T-cell (primary cell): ENCODE data around the gene ANXA6. TPM values are rescaled to one million over a fixed set of nuclear protein-coding genes. Genes with fewer than 3 reads are reported as not detected.

Source experiments
- ATAC-seq, 4 experiments: fragments of 200-7000 bp in 3 of 4; fragments of 150-1000 bp in 1 of 4; cut with Tn5 transposase; replicated peaks in 1 of 4; 1 replicate in 3 of 4; 2 replicates in 1 of 4; pipeline ENCODE4 v1.10.0; 2021; ENCODE audit warnings: moderate library complexity in 3 of 4, mild to moderate bottlenecking in 2 of 4, moderate number of reproducible peaks in 1 of 4
- CTCF ChIA-PET, 2 donors: fragments of 300-600 bp; sonication (Branson Sonifier 250); formaldehyde crosslinking; loops; one replicate each; lab custom pipeline; 2022; ENCODE audit warnings: antibody characterized with exemption in 2 of 2; lab: Charles Lee
- POLR2A ChIA-PET, 2 donors: fragments of 300-600 bp; sonication (Branson Sonifier 250); formaldehyde crosslinking; loops; one replicate each; lab custom pipeline; 2022; ENCODE audit warnings: antibody characterized with exemption in 2 of 2; lab: Charles Lee
- DNase-seq, 35 experiments: peaks; one replicate each; pipeline versions ENCODE4 v3.0.0 to v3.0.0-alpha.2; 2013 to 2023
- H3K27ac ChIP-seq: one replicate; pipeline ENCODE4 v1.5.1; 2013; ENCODE audit warnings: low read length
- H3K27me3 ChIP-seq, 2 experiments: replicated peaks in 1 of 2; 1 replicate in 1 of 2; 2 replicates in 1 of 2; pipeline versions ENCODE4 v1.6.1 to v1.7.0; 2013; ENCODE audit warnings: low read length in 1 of 2, mixed read lengths in 1 of 2; ENCODE audit not compliant: control insufficient read depth in 2 of 2, insufficient read depth in 2 of 2; ENCODE audit errors: extremely low read depth in 1 of 2
- H3K36me3 ChIP-seq, 2 donors: 1 replicate in 1 of 2; 2 replicates in 1 of 2; pipeline versions ENCODE4 v1.6.1 to v1.7.0; 2013; ENCODE audit warnings: low read length in 1 of 2; ENCODE audit not compliant: control insufficient read depth in 2 of 2, insufficient read depth in 1 of 2; ENCODE audit errors: extremely low read depth in 1 of 2
- H3K4me1 ChIP-seq, 2 experiments: 1 replicate in 1 of 2; 2 replicates in 1 of 2; pipeline versions ENCODE4 v1.6.1 to v1.7.0; 2013; ENCODE audit warnings: low read length in 2 of 2, mixed read lengths in 1 of 2; ENCODE audit not compliant: insufficient read depth in 2 of 2, control insufficient read depth in 1 of 2; ENCODE audit errors: extremely low read depth in 1 of 2
- H3K4me3 ChIP-seq, 2 donors: 1 replicate in 1 of 2; 2 replicates in 1 of 2; pipeline versions ENCODE4 v1.5.1 to v1.7.0; 2013; ENCODE audit warnings: mild to moderate bottlenecking in 2 of 2, low read length in 1 of 2, moderate library complexity in 1 of 2; ENCODE audit not compliant: control insufficient read depth in 1 of 2; ENCODE audit errors: extremely low read depth in 1 of 2
- H3K9me3 ChIP-seq: 2 replicates; pipeline ENCODE4 v1.7.0; 2013
- H3K27ac Mint-ChIP-seq, 2 donors: one replicate each; pipeline ENCODE4 v1.8.0; 2020 to 2021; ENCODE audit warnings: mild to moderate bottlenecking in 2 of 2, mixed read lengths in 2 of 2
- H3K27me3 Mint-ChIP-seq, 2 donors: one replicate each; pipeline ENCODE4 v1.8.0; 2021 to 2022; ENCODE audit warnings: mixed read lengths in 2 of 2
- H3K36me3 Mint-ChIP-seq: one replicate; pipeline ENCODE4 v1.8.0; 2021; ENCODE audit warnings: mixed read lengths
- H3K4me1 Mint-ChIP-seq, 3 donors: one replicate each; pipeline ENCODE4 v1.8.0; 2020 to 2022; ENCODE audit warnings: mixed read lengths in 3 of 3, mild to moderate bottlenecking in 1 of 3
- H3K4me3 Mint-ChIP-seq, 3 donors: one replicate each; pipeline ENCODE4 v1.8.0; 2020 to 2022; ENCODE audit warnings: mild to moderate bottlenecking in 3 of 3, mixed read lengths in 3 of 3, moderate library complexity in 3 of 3
- H3K9me3 Mint-ChIP-seq, 3 donors: one replicate each; pipeline ENCODE4 v1.8.0; 2020 to 2022; ENCODE audit warnings: mixed read lengths in 3 of 3
- WGBS: methylation state at CpG from one replicate; pipeline ENCODE4 v1.1.5; 2013; ENCODE audit warnings: missing lambda C conversion rate; ENCODE audit not compliant: insufficient coverage; 5-methylcytosine and 5-hydroxymethylcytosine counted together
- total RNA-seq, 35 experiments: library from RNA in 6 of 35; stranded (reverse) in 6 of 35; fragments of 120-200 nt in 1 of 35; gene quantifications; one replicate each; pipeline versions ENCODE4 v1.2.1 to v1.2.4 and lab custom pipeline; 2013 to 2026

Gene ANXA6
- total RNA-seq, 5 donors from 2014 or later (not counting 1 experiment from before 2014, with no cell fraction given), result 266 to 395 (median 345) TPM

DNA sequence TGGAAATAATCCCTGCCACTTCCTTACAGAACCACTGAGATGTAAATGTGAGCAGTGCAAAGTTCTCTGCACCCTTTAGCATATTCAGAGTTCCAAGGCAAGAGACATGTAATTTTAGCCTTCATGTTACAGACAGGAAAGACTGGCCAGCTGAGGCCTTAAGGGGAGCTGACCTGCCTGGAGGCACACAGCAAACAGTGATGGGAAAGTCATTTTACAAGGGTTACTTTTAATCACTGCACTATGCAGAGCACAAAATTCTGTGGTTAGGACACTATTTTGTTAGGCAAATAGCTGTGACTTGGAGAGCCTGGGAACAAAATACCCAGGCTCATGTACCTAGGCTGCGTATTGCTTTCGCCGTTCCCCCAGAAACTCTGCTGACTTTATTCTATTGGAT is 46.6 kb downstream of the ANXA6 start:
- no peak for ATAC-seq
- CTCF ChIA-PET, result interaction anchor here (1.0 to 1.6 kb wide), 3 partner anchors 15 to 59 kb away, joined by 3 to 5 read pairs (median 4); no protein-coding TSS in a partner anchor
- Histone ChIP-seq H3K9me3 (no peaks in the 10 kb centered on the region), H3K27me3 (no peaks in the 10 kb centered on the region), H3K4me1 (peaks cover 2 to 7% of the 10 kb centered on the region in 2 experiments), H3K36me3 (peaks cover 16 to 92% of the 10 kb centered on the region in 2 donors), H3K4me3 (no peak overlapping the region), H3K27ac (no peak overlapping the region)
- DNase-seq, result no peak
- WGBS, result no CpG with 5 or more reads among the region's 3 CpGs
- peaks cover 49% of the 10 kb centered on the region for H3K36me3 Mint-ChIP-seq
- H3K27me3 Mint-ChIP-seq, result no peaks in the 10 kb centered on the region
- no peak overlapping the region for H3K4me3 Mint-ChIP-seq
- H3K9me3 Mint-ChIP-seq, result no peaks in the 10 kb centered on the region
- peaks cover 6 to 11% (median 8%) of the 10 kb centered on the region in 3 donors for H3K4me1 Mint-ChIP-seq
- POLR2A ChIA-PET, result no interaction called here
- H3K27ac Mint-ChIP-seq, result peak overlapping the region in 1 of 2 donors; percentile 53

DNA sequence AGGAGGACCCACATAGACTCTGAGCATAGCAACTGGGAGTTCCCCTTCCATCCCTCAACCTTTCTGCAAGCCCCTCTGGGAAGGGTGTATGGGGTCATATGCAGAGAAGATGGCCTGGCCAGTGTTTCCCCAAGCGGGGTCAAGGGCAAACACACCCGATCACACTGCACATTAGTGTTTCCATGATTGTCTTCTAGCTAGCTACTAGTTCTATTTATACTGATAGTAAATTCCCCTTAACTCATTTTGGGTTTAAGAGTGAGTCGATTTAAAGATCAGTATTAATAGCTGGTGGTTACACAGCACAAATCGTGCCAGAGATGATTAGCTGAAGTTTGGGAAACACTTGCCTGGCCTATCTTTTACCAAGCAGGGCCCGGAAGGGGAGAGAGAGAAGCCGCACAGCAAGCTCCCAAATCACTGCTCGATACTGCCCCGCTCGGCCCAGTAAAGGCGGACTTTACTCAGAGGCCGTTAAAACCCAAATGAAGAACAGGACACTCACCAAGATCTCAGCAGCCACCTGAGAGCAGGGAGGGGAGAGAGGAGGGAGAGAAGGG is 47.4 kb downstream of the ANXA6 start:
- H3K27ac Mint-ChIP-seq, result peak overlapping the region; percentile 27 to 53
- Histone ChIP-seq H3K27ac (no peak overlapping the region), H3K9me3 (no peaks in the 10 kb centered on the region), H3K4me3 (no peak overlapping the region), H3K36me3 (peaks cover 20 to 93% of the 10 kb centered on the region in 2 donors), H3K4me1 (peaks cover 1 to 2% of the 10 kb centered on the region in 2 experiments), H3K27me3 (no peaks in the 10 kb centered on the region)
- 79% methylated on average over 3 of the region's 11 CpGs for WGBS
- POLR2A ChIA-PET, result no interaction called here
- H3K4me1 Mint-ChIP-seq, result peaks cover 3 to 6% (median 6%) of the 10 kb centered on the region in 3 donors
- CTCF ChIA-PET, result interaction anchor here (0.5 to 1.6 kb wide), 2 partner anchors 37 to 58 kb away, joined by 4 read pairs; no protein-coding TSS in a partner anchor
- H3K9me3 Mint-ChIP-seq, result no peaks in the 10 kb centered on the region
- no peak for DNase-seq
- H3K27me3 Mint-ChIP-seq, result no peaks in the 10 kb centered on the region
- H3K4me3 Mint-ChIP-seq, result no peak overlapping the region
- H3K36me3 Mint-ChIP-seq, result peaks cover 52% of the 10 kb centered on the region
- no peak for ATAC-seq

DNA sequence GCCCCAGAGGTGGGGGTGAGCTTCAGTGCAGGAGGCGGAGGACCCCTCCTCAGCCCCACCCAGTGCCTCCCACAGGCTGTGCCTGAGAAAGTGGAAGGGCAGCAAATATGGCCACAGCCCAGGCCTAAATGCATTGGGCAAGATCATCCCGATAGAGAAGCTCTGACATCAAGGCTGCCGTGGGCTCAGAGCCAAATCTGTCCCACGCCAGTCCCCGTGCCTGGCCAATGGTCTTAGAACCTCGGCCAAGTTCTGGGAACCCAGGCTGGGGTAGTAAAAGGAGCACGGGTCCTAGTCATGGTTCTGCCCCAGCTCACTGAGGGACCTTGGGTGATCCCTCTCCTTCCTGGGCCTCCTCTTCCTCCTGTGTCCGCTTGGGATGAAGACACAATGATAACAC is 49.0 kb downstream of the ANXA6 start:
- Mint-ChIP-seq H3K36me3 (peaks cover 59% of the 10 kb centered on the region), H3K4me3 (no peak overlapping the region), H3K4me1 (peaks cover 0 to under 1% (median 0%) of the 10 kb centered on the region in 3 donors), H3K27ac (peak overlapping the region; percentile 3 to 57), H3K9me3 (no peaks in the 10 kb centered on the region), H3K27me3 (no peaks in the 10 kb centered on the region)
- DNase-seq, result no peak
- no peak for ATAC-seq
- WGBS, result 100% methylated on average over 5 of the region's 8 CpGs
- ChIA-PET CTCF (interaction anchor here in 1 of 2 donors (1.0 kb wide), 1 partner anchor 60 kb away, joined by 3 read pairs; no protein-coding TSS in a partner anchor), POLR2A (no interaction called here)
- Histone ChIP-seq H3K4me1 (no peaks in the 10 kb centered on the region), H3K9me3 (no peaks in the 10 kb centered on the region), H3K27me3 (no peaks in the 10 kb centered on the region), H3K36me3 (peaks cover 20 to 100% of the 10 kb centered on the region in 2 donors), H3K27ac (no peak overlapping the region), H3K4me3 (no peak overlapping the region)

DNA sequence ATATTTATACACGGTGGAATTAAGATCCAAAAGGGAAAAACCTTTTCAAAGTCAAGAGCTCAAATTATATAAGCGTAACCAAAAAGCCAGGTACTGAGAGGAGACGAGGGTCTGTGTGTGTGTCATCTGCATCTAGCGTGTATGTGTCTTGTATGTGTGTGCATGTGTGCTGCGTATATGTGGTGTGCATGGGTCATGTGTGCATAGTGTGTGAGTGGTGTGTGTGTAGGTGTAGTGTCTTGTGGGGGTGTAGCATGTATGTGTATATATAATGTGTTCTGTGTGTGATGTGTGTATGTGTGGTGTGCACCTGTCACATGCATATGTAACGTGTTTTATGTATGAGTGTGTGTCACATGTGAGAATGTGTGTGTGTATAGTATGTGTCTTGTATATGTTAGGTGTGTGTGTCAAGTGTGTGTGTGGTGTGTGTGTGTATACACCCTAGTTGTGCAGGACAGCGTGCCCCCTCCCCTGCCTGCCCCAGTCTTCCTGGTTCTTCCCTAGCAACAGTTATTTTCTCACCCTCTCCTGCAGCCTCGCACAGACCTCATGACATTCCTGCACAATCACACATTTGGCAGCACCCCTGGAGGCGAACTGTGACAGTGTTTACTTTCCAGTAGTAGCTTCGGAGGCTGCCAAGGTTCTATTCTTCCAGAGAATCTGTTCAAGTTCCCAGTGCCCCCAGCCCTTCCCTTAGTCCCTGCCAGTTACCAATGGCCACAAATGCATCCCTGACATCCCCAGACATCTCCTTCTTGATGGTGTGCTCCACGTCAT is 49.6 kb downstream of the ANXA6 start:
- Histone ChIP-seq H3K4me1 (no peaks in the 10 kb centered on the region), H3K27me3 (no peaks in the 10 kb centered on the region), H3K27ac (no peak overlapping the region), H3K4me3 (no peak overlapping the region), H3K36me3 (peaks cover 20 to 100% of the 10 kb centered on the region in 2 donors), H3K9me3 (no peaks in the 10 kb centered on the region)
- Mint-ChIP-seq H3K36me3 (peaks cover 61% of the 10 kb centered on the region), H3K27ac (peak overlapping the region in 1 of 2 donors; percentile 3), H3K27me3 (no peaks in the 10 kb centered on the region), H3K9me3 (no peaks in the 10 kb centered on the region), H3K4me1 (no peaks in the 10 kb centered on the region), H3K4me3 (no peak overlapping the region)
- DNase-seq, result no peak
- ChIA-PET POLR2A (no interaction called here), CTCF (interaction anchor here in 1 of 2 donors (1.0 kb wide), 1 partner anchor 59 kb away, joined by 3 read pairs; no protein-coding TSS in a partner anchor)
- WGBS, result 98% methylated on average over 8 of the region's 11 CpGs
- ATAC-seq, result no peak

DNA sequence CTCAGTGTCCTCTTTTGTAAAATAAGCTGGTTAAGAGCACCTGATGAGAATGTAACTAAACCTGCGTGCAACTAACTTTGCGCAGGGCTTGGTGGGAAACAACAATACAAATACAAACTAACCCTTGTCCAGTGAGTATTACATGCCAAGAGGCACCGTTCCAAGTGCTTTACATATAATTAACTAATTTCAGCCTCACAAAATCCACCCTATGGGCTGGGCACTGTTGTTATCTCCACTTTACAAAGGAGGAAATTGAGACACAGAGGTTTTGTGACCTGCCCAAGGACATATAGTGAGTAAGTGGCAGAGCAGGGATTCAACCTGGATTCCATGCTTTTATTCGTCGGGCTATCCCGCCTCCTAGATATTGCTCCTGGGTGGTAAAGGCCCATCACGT is 50.5 kb downstream of the ANXA6 start:
- H3K36me3 ChIP-seq, result peaks cover 20 to 100% of the 10 kb centered on the region in 2 donors
- no peak overlapping the region for H3K27ac ChIP-seq
- no peaks in the 10 kb centered on the region for H3K27me3 Mint-ChIP-seq
- no peaks in the 10 kb centered on the region for H3K9me3 ChIP-seq
- H3K4me1 ChIP-seq, result no peaks in the 10 kb centered on the region
- 100% methylated on average over 2 of the region's 7 CpGs for WGBS
- DNase-seq, result no peak
- CTCF ChIA-PET, result no interaction called here
- no peak for ATAC-seq
- H3K4me3 Mint-ChIP-seq, result no peak overlapping the region
- H3K4me3 ChIP-seq, result no peak overlapping the region
- no peaks in the 10 kb centered on the region for H3K9me3 Mint-ChIP-seq
- H3K27ac Mint-ChIP-seq, result peak overlapping the region in 1 of 2 donors; percentile 77
- no peaks in the 10 kb centered on the region for H3K27me3 ChIP-seq
- H3K4me1 Mint-ChIP-seq, result no peaks in the 10 kb centered on the region
- POLR2A ChIA-PET, result no interaction called here
- peaks cover 64% of the 10 kb centered on the region for H3K36me3 Mint-ChIP-seq

DNA sequence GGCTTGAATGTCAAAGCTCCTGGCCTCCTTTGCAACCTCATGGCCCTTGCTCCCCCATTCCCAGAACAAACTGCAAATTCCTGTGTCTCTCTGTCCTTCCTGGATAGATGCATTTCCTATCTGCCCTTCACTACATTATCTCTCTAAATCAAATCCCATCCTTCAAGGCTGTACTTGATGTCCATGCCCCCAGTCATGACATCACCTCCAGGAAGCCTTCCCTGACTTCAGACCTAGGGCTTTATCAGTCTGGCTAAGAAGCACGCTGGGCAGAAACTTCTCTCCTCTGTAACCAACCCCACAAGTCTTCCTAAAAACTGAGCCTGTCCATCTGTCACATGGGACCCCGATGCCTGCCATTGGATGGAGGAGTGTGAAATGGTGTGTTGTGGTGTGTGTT is 51.1 kb downstream of the ANXA6 start:
- Histone ChIP-seq H3K27me3 (no peaks in the 10 kb centered on the region), H3K27ac (no peak overlapping the region), H3K36me3 (peaks cover 25 to 100% of the 10 kb centered on the region in 2 donors), H3K4me3 (no peak overlapping the region), H3K9me3 (no peaks in the 10 kb centered on the region), H3K4me1 (no peaks in the 10 kb centered on the region)
- Mint-ChIP-seq H3K4me3 (no peak overlapping the region), H3K4me1 (peaks cover 0 to 5% (median 3%) of the 10 kb centered on the region in 3 donors), H3K9me3 (no peaks in the 10 kb centered on the region), H3K27me3 (no peaks in the 10 kb centered on the region), H3K27ac (peak overlapping the region; percentile 77 to 79), H3K36me3 (peaks cover 70% of the 10 kb centered on the region)
- POLR2A ChIA-PET, result no interaction called here
- no peak for ATAC-seq
- no peak for DNase-seq
- CTCF ChIA-PET, result interaction anchor here (1.1 to 1.6 kb wide), 2 partner anchors 9 kb away, joined by 4 read pairs; no protein-coding TSS in a partner anchor
- WGBS, result no CpG with 5 or more reads among the region's 2 CpGs
